Stimulated activated CD8-positive, alpha-beta memory T cell treated with anti-CD3 and anti-CD28 coated beads, Interleukin-12 subunit alpha, Interleukin-12 subunit beta, amount 100 ng/mL, for 4 hours (primary cell): Measurements from ENCODE around the gene OR13C3.
"Not testable (repeated sequence)": the region's sequence is repeated elsewhere in the genome, so short reads cannot be mapped to it uniquely, and the experiment has no call there.

Source experiments
- DNase-seq: peaks from one replicate; pipeline ENCODE4 v3.0.0-alpha.2; 2020; ENCODE audit warnings: low read depth

OR13C3 gene

DNA sequence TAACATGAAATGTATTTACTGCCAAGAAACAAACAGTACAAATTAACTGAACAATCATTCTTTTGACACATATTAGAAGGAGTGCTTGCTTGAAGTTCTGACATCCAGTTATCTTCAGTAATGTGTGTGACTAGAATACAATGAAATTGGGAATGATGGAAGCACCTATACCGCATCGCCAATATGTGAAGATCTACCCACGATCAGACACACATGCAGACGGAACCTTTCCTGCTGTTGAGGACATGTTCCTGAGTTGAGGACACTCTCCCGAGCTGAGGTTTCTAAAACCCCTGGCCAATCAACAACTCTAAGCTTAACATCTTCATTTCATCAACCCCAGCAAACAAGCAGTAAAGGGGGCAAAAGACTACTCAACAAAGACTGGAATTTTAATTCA, at the start of gene OR13C3:
Gene OR13C3 (minus strand): TSS at position 101 of the 400 bp plus-strand sequence. CDS start 133 bp downstream, outside the sequence.
- no peak for DNase-seq

DNA sequence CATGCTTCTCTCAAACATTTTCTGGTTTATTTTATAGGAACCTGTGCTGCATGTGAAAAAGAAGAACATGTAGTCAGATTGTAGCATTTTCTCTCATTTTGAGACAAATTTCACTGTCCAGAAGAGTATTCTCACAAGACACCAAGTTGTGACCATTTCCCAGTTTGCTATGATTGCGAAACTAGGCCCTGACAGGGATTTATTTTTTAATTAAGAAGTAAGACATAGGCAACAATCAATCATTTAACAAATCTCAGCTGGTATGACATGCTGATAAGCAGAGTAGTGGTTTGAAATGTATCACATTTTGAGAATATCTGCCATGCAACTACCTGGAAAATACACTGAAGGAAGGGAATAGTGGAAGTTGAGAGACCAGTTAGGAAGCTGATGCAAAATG, 43.9 kb upstream of the OR13C3 start:
- no peak for DNase-seq

DNA sequence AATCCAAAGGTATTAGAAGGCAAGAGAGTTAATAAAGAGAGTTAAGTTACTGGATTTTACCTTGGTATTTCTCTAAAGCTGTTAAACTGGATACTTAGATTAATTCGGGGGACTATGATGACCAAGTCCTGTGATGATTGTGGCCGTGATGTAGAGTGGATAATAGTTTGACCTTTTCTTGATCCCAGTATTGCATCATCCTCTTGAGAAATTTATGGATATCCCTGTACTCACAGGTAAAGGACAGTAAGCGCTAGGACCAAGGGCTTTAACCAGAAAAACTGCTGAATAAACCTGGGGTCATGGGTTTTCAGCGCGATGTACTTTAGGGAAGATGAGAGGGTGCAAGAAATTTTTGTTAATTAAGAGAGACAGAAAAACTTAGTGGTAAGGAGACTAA, 40.6 kb upstream of the OR13C3 start:
- DNase-seq, result no peak

DNA sequence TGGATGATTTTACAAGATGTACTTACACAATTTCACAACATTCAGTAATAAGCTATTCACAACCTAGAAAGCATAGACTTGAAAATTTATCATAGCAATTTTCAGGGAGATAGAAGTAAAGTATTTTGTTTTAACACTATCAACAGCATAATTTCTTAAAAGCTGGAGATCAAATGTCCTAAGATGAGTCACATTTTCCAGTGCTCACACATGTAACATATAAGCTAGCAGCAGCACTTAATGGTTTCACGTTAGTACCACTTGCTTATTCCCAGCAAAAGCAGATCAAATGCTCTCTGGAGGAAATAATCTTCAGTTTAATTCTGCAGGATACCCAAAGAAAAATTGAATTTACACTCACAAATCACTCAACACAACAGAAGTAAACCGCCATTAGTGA, 38.8 kb upstream of the OR13C3 start:
- no peak for DNase-seq

DNA sequence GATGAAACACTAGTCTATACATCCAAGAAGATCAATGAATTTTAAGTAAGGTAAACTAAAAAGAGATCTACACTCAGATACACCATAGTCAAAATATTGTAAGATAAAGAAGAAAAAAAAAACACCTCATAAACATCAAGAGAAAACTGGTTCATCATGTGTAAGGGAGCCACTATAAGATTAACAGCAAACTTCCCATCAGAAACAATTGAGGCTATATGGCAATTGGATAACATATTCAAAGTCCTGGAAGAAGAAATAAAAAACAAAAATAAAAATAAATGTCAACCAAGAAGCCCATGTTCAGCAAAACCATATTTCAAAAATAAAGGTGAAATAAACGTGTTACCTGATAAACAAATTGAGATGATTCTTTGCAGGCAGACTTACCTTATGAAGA, 36.0 kb upstream of the OR13C3 start:
- no peak for DNase-seq

DNA sequence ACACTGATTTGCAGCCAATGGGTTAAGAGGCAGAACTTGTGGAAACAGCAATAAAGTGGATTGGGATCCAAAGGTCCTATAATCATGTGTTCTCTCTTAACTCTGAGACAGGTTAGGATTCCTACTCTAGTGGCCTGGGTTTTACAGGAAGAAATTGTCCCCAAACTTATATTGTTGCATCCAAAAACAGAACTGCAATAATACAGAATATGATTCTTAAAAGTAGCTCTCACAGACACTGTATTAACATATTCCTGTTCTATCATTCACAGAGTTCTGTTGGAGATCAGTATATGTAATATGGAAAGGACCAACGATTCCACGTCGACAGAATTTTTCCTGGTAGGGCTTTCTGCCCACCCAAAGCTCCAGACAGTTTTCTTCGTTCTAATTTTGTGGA, 32.2 kb upstream of the OR13C3 start, which contains the start of gene OR13C8:
Gene OR13C8 (plus strand): TSS at position 301 of the 400 bp plus-strand sequence. CDS start 0 bp downstream, at position 301.
- no peak for DNase-seq

DNA sequence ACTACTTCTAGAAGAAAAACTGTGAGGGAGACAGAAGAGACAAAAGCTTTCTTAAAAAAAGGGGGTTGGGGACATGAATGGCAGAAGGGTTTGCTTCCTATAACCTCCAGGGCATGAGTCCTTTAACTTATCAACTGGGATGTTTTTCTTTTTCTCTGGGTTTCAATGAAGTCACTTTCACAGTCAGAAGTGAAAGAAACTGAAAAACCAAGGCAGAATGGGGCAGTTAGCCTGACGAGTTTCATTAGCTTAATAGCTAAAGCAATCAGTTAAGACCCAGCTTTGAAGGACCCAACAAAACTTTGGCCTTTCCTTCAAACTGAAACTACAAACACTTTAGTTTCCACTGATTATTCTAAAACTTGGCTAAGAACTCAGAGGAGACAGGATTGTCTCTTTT, 27.7 kb upstream of the OR13C3 start:
- DNase-seq, result no peak

DNA sequence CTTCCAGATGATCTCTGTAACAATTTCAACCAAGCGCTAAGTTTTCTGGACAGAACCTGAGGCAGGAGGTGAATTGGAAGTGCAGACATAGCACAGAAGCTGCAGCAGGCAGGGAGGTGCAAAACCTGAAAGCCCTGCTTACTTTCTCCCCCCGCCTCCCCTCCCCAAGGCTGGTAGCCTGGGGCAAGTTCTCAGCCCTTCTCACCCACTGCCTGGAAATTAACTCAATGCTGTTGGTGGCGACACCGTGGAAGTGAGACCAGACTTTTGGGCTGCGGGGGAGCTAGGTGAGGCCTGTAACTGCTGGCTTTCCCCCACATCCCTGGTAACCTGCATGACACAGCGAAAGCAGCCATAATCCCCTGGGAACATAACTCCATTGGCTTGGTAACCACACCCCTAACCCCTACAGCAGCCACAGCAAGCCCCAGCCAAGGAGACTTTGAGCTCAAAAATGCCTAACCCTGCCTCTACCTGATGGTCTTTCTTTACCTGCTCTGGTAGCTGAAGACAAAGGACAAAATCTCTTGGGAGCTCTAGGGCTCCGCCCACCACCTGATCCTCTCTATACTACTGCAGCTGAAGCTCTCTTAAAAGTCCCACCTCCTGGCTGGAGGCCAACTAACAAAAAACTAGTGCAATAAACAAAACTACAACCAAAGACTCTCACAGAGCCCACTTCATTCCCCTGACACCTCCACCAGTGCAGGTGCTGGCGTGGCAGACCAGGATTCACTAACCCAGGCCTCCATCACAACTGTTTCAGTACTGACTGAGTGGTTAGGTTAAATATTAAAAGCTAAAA, 20.4 kb upstream of the OR13C3 start:
- no peak for DNase-seq

DNA sequence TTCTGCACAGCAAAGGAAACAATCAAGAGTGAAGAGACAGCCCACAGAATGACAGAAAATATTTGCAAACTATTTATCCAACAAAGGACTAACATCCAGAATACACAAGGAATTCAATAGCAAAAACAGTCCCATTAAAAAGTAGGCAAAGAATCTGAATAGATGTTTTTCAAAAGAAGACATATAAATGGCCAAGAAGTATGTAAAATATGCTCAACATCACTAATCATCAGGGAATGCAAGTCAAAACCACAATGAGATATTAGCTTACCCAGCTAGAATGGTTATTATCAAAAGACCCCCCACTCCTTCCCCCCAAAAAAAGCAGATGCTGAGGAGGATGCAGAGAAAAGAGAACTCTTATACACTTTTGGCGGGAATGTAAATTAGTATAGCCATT, 18.9 kb upstream of the OR13C3 start:
- no peak for DNase-seq

DNA sequence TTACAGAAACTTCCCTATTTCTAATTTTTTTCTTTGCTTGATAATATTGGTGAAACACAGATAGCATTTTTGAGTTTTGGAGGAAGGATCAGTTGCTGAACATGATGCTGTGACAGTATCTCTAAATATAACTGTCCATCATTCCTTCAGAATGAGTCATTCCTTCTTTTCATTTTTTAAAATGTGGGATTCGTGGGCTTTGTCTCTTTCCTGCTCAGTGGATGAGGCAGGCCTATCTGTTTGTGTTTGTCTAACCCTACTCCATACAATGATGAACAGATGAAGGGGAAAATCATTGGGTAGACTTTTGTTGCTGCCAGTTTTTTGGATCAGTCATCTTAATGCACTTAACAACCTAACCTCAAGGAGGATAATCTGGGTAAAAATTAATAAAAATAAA, 16.6 kb upstream of the OR13C3 start:
- no peak for DNase-seq

DNA sequence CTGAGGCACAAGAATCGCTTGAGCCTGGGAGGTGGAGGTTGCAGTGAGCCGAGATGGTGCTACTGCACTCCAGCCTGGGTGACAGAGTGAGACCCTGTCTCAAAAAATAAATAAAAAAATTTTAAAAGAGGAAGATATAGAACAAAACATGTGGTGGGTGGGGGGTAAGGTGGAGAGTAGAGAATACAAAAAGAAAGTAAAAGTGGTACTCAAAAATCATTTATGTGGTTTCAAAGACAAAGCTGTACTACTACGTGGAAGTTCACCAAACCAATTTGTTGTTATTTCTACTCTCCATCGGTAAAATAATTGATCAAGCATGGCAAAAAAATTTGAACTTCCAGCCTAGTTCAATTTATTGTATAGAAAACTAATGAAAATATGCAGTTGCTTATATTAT, 8.0 kb upstream of the OR13C3 start:
- no peak for DNase-seq

DNA sequence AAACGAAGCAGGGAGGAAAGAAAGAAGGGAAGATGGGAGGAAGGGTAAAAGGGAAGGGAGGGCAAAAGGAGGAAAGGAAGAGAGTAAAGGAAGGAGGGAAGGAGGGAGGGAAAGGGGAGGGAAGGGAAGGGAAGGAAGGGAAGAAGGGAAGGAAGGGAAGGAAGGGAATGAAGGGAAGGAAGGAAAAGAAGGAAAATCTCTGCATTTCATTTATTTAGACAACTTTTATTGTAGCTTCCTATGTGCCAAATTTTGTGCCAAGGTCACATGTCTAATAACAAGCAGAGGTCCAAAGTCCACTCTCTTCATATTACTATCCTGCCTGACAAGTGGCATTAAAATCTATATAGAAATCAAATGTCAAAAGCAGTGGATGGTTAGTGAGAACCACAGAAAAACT, 2.6 kb upstream of the OR13C3 start:
- DNase-seq, result no peak

DNA sequence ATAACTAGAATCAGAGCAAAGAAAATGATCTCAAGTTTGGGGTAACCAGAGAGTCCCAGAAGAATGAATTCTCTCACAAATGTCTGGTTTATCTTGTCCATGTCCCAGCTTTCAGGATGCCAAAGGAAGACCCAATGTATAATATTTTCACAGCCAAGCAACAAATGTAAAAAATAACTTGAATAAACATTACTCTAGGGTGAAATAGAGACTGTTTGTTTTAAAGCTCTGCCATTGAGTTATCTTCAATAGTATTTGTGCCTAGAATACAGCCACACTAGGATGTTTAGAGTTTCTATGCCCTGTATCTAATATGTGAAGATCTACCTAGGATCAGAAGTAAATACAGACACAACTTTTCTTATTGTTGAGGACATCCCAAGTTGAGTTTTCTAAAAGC, 9.5 kb downstream of the OR13C3 start, which contains the start of gene OR13C4:
Gene OR13C4 (minus strand): TSS at position 101 of the 400 bp plus-strand sequence. CDS start 0 bp downstream, at position 101.
- DNase-seq, result no peak

DNA sequence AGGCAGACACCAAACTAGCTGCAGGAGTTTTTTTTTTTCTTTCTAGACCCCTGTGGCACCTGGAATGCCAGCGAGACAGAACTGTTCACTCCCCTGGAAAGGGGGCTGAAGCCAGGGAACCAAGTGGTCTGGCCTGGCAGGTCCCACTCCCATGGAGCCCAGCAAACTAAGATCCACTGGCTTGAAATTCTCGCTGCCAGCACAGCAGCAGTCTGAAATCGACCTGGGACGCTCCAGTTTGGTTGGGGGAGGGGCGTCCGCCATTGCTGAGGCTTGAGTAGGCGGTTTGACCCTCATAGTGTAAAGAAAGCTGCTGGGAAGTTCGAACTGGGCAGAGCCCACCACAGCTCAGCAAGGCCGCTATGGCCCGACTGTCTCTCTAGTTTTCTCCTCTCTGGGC, 16.4 kb downstream of the OR13C3 start:
- DNase-seq, result not testable (repeated sequence)

DNA sequence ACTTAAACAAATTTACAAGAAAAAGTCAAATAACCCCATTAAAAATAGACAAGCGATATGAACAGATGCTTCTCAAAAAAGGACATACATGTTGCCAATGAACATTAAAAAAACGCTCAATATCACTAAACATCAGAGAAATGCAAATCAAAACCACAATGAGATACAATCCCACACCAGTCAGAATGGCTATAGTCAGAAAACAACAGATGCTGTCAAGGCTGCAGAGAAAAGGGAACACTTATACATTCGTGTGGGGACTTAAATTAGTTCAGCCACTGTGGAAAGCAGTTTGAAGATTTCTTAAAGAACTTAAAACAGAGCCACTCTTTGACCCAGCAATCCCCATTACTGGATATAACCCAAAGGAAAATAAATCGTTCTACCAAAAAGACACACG, 21.8 kb downstream of the OR13C3 start:
- DNase-seq, result no peak

DNA sequence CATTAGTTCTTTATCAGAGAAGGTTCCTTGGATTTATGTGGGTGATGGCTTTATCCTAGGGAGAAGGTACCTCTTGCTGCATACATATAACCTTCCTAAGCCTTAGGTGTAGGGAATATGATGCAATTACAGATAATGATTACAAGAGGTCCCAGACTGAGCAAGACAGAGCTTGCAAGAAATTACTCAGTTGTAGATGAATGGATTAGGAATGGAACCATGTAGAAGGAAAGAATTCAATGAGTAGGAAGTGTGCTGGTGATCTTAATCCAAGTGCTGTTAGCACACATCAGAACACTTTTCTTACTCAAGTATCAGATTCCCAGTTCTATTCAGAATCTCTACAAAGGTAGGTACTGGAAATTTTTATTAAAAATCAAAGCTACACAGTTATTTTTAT, 30.1 kb downstream of the OR13C3 start:
- no peak for DNase-seq

DNA sequence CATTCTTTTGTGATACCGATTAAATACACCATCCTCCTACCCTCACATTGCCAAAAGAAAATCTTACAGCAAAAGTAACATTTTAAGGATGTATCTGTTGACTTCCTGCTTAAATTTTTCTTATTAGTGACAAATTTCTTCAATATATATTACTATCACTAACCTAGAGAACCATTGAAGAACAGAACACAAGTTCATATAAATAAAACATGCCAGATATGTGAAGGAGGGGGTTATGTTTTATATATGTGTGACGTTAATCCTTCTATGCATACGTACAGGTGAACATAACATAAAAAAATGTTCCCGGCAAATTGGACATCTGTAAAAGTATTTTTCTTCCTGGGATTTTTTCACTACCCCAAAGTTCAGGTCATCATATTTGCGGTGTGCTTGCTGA, 32.7 kb downstream of the OR13C3 start, which contains the start of gene OR13F1:
Gene OR13F1 (plus strand): TSS at position 301 of the 400 bp plus-strand sequence. CDS start 0 bp downstream, at position 301.
- DNase-seq, result no peak

DNA sequence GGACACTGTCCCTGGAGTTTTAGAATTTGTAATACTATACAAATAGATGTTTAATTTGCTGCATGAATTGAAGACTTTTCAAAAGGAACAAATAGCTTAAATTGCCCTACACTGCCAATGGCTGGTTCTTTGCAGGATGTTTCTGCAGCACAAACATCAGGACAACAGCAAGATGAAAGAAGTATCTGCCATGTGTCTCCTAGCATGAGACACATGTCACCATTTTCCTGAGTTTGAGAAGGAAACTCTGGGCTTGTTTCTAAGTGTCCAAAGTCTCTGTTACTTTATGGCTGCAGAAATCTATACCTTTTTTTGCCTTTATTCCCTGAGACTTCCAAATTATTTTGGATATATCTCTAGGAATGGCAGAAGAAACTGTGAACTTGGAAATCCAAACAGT, 33.2 kb downstream of the OR13C3 start:
- no peak for DNase-seq

DNA sequence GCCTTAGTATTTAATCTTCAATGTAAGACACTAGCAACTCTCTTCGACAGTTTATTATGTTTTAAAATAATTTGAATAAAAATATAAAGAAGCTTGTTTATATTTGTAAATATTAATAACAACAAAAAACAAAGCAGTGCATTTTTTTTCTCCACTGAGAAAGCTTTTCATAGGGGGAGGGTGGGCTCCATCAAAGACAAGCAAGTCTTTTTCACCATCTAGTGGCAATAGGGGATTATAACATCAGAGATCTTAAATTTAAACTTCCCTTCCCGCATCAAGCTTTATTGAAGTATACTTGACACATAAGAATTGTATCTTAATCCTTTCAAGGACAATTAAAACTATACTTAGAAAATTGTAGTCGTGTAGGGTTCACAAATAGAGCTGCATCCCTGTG, 41.8 kb downstream of the OR13C3 start:
- no peak for DNase-seq
